ENCODE data around the gene CCDC13. TPM values are rescaled to one million over a fixed set of nuclear protein-coding genes. Genes with fewer than 3 reads are reported as not detected.

Gene CCDC13
- total and polyA plus RNA-seq, 2 donors (not counting 1 experiment from before 2014, with no cell fraction given) = 0.41 to 0.66 TPM

DNA sequence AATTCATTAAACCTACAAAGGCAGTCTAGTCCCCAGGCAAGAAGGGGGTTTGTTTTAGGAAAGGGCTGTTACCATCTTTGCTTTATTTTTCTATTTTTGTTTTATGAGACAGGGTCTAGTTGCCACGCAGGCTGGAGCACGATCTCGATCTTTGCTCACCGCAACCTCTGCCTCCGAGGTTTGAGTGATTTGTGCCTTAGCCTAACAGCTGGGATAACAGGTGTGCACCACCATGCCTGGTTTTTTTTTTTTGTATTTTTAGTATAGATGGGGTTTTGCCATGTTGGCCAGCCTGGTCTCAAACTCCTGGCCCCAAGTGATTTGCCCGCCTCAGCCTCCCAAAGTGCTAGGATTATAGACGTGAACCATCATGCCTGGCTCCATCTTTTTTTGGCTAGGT lies 26.3 kb upstream of the CCDC13 start:
- Histone ChIP-seq H3K4me3 (replicated peaks in 1 of 4; ENCODE audit: control extremely low read depth in 1 of 4, insufficient read depth in 1 of 4, low read depth in 3 of 4, low read length in 4 of 4) (no peak overlapping the region), H3K4me2 (ENCODE audit: extremely low read depth, insufficient read depth, low read length) (no peak overlapping the region), H3K9ac (ENCODE audit: insufficient read depth, low read length) (no peak overlapping the region), H4K20me1 (ENCODE audit: control insufficient read depth, extremely low read depth, insufficient read depth, low read length) (no peaks in the 10 kb centered on the region), H3K79me2 (ENCODE audit: control insufficient read depth, insufficient read depth, low read length) (peaks cover 44% of the 10 kb centered on the region), H3K9me3 (ENCODE audit: control insufficient read depth, insufficient read depth, low read depth, low read length) (no peaks in the 10 kb centered on the region), H3K27ac (ENCODE audit: insufficient read depth, low read length) (no peak overlapping the region), H2AFZ (ENCODE audit: low read length) (no peak overlapping the region), H3K4me1 (ENCODE audit: control insufficient read depth, extremely low read depth, insufficient read depth, low read length) (no peaks in the 10 kb centered on the region), H3K36me3 (ENCODE audit: control insufficient read depth, insufficient read depth, low read length) (no peaks in the 10 kb centered on the region), H3K27me3 (ENCODE audit: control insufficient read depth, insufficient read depth, low read length) (no peaks in the 10 kb centered on the region)
- no peak for DNase-seq (ENCODE audit: low read depth in 2 of 2)
- no peak for TF ChIP-seq EZH2 (IDR thresholded peaks at IDR 0.05; ENCODE audit: low read length, missing control alignments)
- TF ChIP-seq, protein P1, sequence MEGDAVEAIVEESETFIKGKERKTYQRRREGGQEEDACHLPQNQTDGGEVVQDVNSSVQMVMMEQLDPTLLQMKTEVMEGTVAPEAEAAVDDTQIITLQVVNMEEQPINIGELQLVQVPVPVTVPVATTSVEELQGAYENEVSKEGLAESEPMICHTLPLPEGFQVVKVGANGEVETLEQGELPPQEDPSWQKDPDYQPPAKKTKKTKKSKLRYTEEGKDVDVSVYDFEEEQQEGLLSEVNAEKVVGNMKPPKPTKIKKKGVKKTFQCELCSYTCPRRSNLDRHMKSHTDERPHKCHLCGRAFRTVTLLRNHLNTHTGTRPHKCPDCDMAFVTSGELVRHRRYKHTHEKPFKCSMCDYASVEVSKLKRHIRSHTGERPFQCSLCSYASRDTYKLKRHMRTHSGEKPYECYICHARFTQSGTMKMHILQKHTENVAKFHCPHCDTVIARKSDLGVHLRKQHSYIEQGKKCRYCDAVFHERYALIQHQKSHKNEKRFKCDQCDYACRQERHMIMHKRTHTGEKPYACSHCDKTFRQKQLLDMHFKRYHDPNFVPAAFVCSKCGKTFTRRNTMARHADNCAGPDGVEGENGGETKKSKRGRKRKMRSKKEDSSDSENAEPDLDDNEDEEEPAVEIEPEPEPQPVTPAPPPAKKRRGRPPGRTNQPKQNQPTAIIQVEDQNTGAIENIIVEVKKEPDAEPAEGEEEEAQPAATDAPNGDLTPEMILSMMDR (conservative IDR thresholded peaks at IDR 0.05 in 1 of 2, IDR thresholded peaks at IDR 0.05 in 1 of 2; ENCODE audit: low read depth in 1 of 2, low read length in 2 of 2) = no peak

GRCh38 chr3:42796332-42796885 lies 23.4 kb upstream of the CCDC13 start:
- Histone ChIP-seq H3K36me3 (ENCODE audit: control insufficient read depth, insufficient read depth, low read length) (no peaks in the 10 kb centered on the region), H4K20me1 (ENCODE audit: control insufficient read depth, extremely low read depth, insufficient read depth, low read length) (no peaks in the 10 kb centered on the region), H3K27ac (ENCODE audit: insufficient read depth, low read length) (no peak overlapping the region), H3K4me3 (replicated peaks in 1 of 4; ENCODE audit: control extremely low read depth in 1 of 4, insufficient read depth in 1 of 4, low read depth in 3 of 4, low read length in 4 of 4) (no peak overlapping the region), H3K4me2 (ENCODE audit: extremely low read depth, insufficient read depth, low read length) (no peak overlapping the region), H3K4me1 (ENCODE audit: control insufficient read depth, extremely low read depth, insufficient read depth, low read length) (no peaks in the 10 kb centered on the region), H3K9ac (ENCODE audit: insufficient read depth, low read length) (no peak overlapping the region), H3K9me3 (ENCODE audit: control insufficient read depth, insufficient read depth, low read depth, low read length) (no peaks in the 10 kb centered on the region), H3K79me2 (ENCODE audit: control insufficient read depth, insufficient read depth, low read length) (peaks cover 21% of the 10 kb centered on the region), H3K27me3 (ENCODE audit: control insufficient read depth, insufficient read depth, low read length) (no peaks in the 10 kb centered on the region), H2AFZ (ENCODE audit: low read length) (no peak overlapping the region)
- TF ChIP-seq EZH2 (IDR thresholded peaks at IDR 0.05; ENCODE audit: low read length, missing control alignments) = no peak
- DNase-seq (ENCODE audit: low read depth in 2 of 2) = no peak

GRCh38 chr3:42795621-42796181 lies 22.6 kb upstream of the CCDC13 start:
- H3K9me3 ChIP-seq (ENCODE audit: control insufficient read depth, insufficient read depth, low read depth, low read length) = no peaks in the 10 kb centered on the region
- H3K4me2 ChIP-seq (ENCODE audit: extremely low read depth, insufficient read depth, low read length) = no peak overlapping the region
- no peaks in the 10 kb centered on the region for H3K4me1 ChIP-seq (ENCODE audit: control insufficient read depth, extremely low read depth, insufficient read depth, low read length)
- no peak overlapping the region for H3K27ac ChIP-seq (ENCODE audit: insufficient read depth, low read length)
- H3K79me2 ChIP-seq (ENCODE audit: control insufficient read depth, insufficient read depth, low read length) = peaks cover 17% of the 10 kb centered on the region
- no peaks in the 10 kb centered on the region for H4K20me1 ChIP-seq (ENCODE audit: control insufficient read depth, extremely low read depth, insufficient read depth, low read length)
- no peak overlapping the region for H3K9ac ChIP-seq (ENCODE audit: insufficient read depth, low read length)
- TF ChIP-seq EZH2 (IDR thresholded peaks at IDR 0.05; ENCODE audit: low read length, missing control alignments) = no peak
- TF ChIP-seq, protein P1 (conservative IDR thresholded peaks at IDR 0.05 in 1 of 2, IDR thresholded peaks at IDR 0.05 in 1 of 2; ENCODE audit: low read depth in 1 of 2, low read length in 2 of 2) = no peak
- H3K27me3 ChIP-seq (ENCODE audit: control insufficient read depth, insufficient read depth, low read length) = no peaks in the 10 kb centered on the region
- H3K4me3 ChIP-seq (replicated peaks in 1 of 4; ENCODE audit: control extremely low read depth in 1 of 4, insufficient read depth in 1 of 4, low read depth in 3 of 4, low read length in 4 of 4) = no peak overlapping the region
- no peak for DNase-seq (ENCODE audit: low read depth in 2 of 2)
- no peaks in the 10 kb centered on the region for H3K36me3 ChIP-seq (ENCODE audit: control insufficient read depth, insufficient read depth, low read length)
- no peak overlapping the region for H2AFZ ChIP-seq (ENCODE audit: low read length)
